ENCODE data around the gene GIMAP7. TPM values are rescaled to one million over a fixed set of nuclear protein-coding genes. Genes with fewer than 3 reads are reported as not detected.

The GIMAP7 gene
- total RNA-seq, 1 donor from 2014 or later = not detected

- H3K4me3 ChIP-seq = no peak overlapping the region
- no peaks in the 10 kb centered on the region for H3K36me3 Mint-ChIP-seq
Measured at GRCh38 chr7:150562919-150563318, 48.2 kb downstream of the GIMAP7 start.

DNA sequence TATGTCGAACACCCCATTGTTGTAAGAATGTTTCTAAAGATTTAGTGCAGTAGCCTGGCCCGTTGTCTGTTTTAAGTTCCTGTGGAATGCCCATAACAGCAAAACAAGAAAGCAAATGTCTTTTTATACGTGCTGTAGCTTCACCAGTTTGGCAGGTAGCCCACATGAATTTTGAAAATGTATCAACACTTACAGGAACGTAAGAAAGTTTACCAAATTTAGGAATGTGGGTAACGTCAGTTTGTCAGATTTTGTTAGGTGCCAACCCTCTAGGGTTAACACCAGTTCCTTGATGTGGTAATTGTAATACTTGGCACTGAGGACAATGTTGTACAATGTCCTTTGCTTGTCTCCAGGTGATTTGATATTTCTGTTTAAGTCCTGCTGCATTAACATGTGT is 49.3 kb downstream of the GIMAP7 start:
- H3K79me2 ChIP-seq (ENCODE audit: low read depth) = no peaks in the 10 kb centered on the region
- H3K36me3 ChIP-seq = no peaks in the 10 kb centered on the region
- Mint-ChIP-seq H3K4me1 (peaks cover 3% of the 10 kb centered on the region), H3K27me3 (ENCODE audit: insufficient read depth, low read depth) (no peaks in the 10 kb centered on the region), H3K4me3 (no peak overlapping the region), H3K9me3 (peaks cover 11% of the 10 kb centered on the region), H3K36me3 (no peaks in the 10 kb centered on the region), H3K27ac (no peak overlapping the region)
- DNase-seq (ENCODE audit: low spot score) = no peak
- H3K27me3 ChIP-seq = no peaks in the 10 kb centered on the region
- no peak overlapping the region for H3K4me2 ChIP-seq
- H3K27ac ChIP-seq = no peak overlapping the region
- no peak overlapping the region for H3K9ac ChIP-seq
- H2AFZ ChIP-seq (replicated peaks) = no peak overlapping the region
- H3K9me3 ChIP-seq (ENCODE audit: low read depth) = no peaks in the 10 kb centered on the region
- H4K20me1 ChIP-seq (ENCODE audit: low read depth) = no peaks in the 10 kb centered on the region
- no peak overlapping the region for H3K4me3 ChIP-seq
- TF ChIP-seq EZH2phosphoT487 (IDR thresholded peaks at IDR 0.05) (no peak), EZH2 (IDR thresholded peaks at IDR 0.05) (no peak)
- TF ChIP-seq, protein P1, sequence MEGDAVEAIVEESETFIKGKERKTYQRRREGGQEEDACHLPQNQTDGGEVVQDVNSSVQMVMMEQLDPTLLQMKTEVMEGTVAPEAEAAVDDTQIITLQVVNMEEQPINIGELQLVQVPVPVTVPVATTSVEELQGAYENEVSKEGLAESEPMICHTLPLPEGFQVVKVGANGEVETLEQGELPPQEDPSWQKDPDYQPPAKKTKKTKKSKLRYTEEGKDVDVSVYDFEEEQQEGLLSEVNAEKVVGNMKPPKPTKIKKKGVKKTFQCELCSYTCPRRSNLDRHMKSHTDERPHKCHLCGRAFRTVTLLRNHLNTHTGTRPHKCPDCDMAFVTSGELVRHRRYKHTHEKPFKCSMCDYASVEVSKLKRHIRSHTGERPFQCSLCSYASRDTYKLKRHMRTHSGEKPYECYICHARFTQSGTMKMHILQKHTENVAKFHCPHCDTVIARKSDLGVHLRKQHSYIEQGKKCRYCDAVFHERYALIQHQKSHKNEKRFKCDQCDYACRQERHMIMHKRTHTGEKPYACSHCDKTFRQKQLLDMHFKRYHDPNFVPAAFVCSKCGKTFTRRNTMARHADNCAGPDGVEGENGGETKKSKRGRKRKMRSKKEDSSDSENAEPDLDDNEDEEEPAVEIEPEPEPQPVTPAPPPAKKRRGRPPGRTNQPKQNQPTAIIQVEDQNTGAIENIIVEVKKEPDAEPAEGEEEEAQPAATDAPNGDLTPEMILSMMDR (IDR thresholded peaks at IDR 0.05) = no peak
- no peaks in the 10 kb centered on the region for H3F3A ChIP-seq (ENCODE audit: low read depth)
- no peaks in the 10 kb centered on the region for H3K4me1 ChIP-seq

More at GRCh38 chr7:150562919-150563318, 48.2 kb downstream of the GIMAP7 start:
- peaks cover 3% of the 10 kb centered on the region for H3K4me1 Mint-ChIP-seq
- no peaks in the 10 kb centered on the region for H3K4me1 ChIP-seq
- no peaks in the 10 kb centered on the region for H4K20me1 ChIP-seq (ENCODE audit: low read depth)
- H3K36me3 ChIP-seq = no peaks in the 10 kb centered on the region
- TF ChIP-seq EZH2 (IDR thresholded peaks at IDR 0.05) = no peak
- TF ChIP-seq, protein P1 (IDR thresholded peaks at IDR 0.05) = no peak
- no peak for TF ChIP-seq EZH2phosphoT487 (IDR thresholded peaks at IDR 0.05)
- no peak for DNase-seq (ENCODE audit: low spot score)
- peaks cover 11% of the 10 kb centered on the region for H3K9me3 Mint-ChIP-seq
- H3K9ac ChIP-seq = no peak overlapping the region
- no peaks in the 10 kb centered on the region for H3K79me2 ChIP-seq (ENCODE audit: low read depth)
- no peak overlapping the region for H3K4me3 Mint-ChIP-seq
- H3K4me2 ChIP-seq = no peak overlapping the region
- no peak overlapping the region for H2AFZ ChIP-seq (replicated peaks)
- no peak overlapping the region for H3K27ac Mint-ChIP-seq
- no peaks in the 10 kb centered on the region for H3F3A ChIP-seq (ENCODE audit: low read depth)
- peaks cover 2% of the 10 kb centered on the region for H3K27me3 Mint-ChIP-seq (ENCODE audit: insufficient read depth, low read depth)
- no peaks in the 10 kb centered on the region for H3K9me3 ChIP-seq (ENCODE audit: low read depth)
- no peaks in the 10 kb centered on the region for H3K27me3 ChIP-seq
- no peak overlapping the region for H3K27ac ChIP-seq

- TF ChIP-seq, protein P1 (IDR thresholded peaks at IDR 0.05) = no peak
- TF ChIP-seq EZH2 (IDR thresholded peaks at IDR 0.05) (no peak), EZH2phosphoT487 (IDR thresholded peaks at IDR 0.05) (no peak)
- no peaks in the 10 kb centered on the region for H4K20me1 ChIP-seq (ENCODE audit: low read depth)
- peaks cover 3% of the 10 kb centered on the region for H3K4me1 Mint-ChIP-seq
- no peak for DNase-seq (ENCODE audit: low spot score)
- no peak overlapping the region for H3K4me2 ChIP-seq
- H3K9me3 Mint-ChIP-seq = peaks cover 10% of the 10 kb centered on the region
- no peak overlapping the region for H3K4me3 ChIP-seq
- no peaks in the 10 kb centered on the region for H3K36me3 ChIP-seq
- H3K27me3 ChIP-seq = no peaks in the 10 kb centered on the region
- H2AFZ ChIP-seq (replicated peaks) = no peak overlapping the region
- H3K79me2 ChIP-seq (ENCODE audit: low read depth) = no peaks in the 10 kb centered on the region
- no peaks in the 10 kb centered on the region for H3K4me1 ChIP-seq
- no peak overlapping the region for H3K27ac ChIP-seq
- no peaks in the 10 kb centered on the region for H3K36me3 Mint-ChIP-seq
- H3F3A ChIP-seq (ENCODE audit: low read depth) = no peaks in the 10 kb centered on the region
- no peak overlapping the region for H3K27ac Mint-ChIP-seq
- no peak overlapping the region for H3K9ac ChIP-seq
- H3K9me3 ChIP-seq (ENCODE audit: low read depth) = no peaks in the 10 kb centered on the region
- H3K4me3 Mint-ChIP-seq = no peak overlapping the region
- no peaks in the 10 kb centered on the region for H3K27me3 Mint-ChIP-seq (ENCODE audit: insufficient read depth, low read depth)
Measured at GRCh38 chr7:150564566-150564965, 49.9 kb downstream of the GIMAP7 start.

Measured in neural progenitor cell (in vitro differentiated cells).